WERI-Rb-1 (cell line): ENCODE measurements around the gene FGF18.
"Not testable (repeated sequence)": the region's sequence is repeated elsewhere in the genome, so short reads cannot be mapped to it uniquely, and the experiment has no call there.

Source experiments
- DNase-seq: peaks from one replicate; pipeline ENCODE4 v3.0.0-alpha.2; 2020
- H3K27ac ChIP-seq: fragments of 250-450 bp; sonication (Bioruptor Pico); 2 replicates; pipeline ENCODE4 v1.5.1; 2020; ENCODE audit warnings: mild to moderate bottlenecking, moderate library complexity
- H3K27me3 ChIP-seq: fragments of 250-450 bp; sonication (Bioruptor Pico); 2 replicates; pipeline ENCODE4 v1.5.1; 2021; ENCODE audit warnings: mild to moderate bottlenecking, low read depth, moderate library complexity; ENCODE audit not compliant: insufficient read depth, severe bottlenecking
- H3K36me3 ChIP-seq: fragments of 250-450 bp; sonication (Bioruptor Pico); 2 replicates; pipeline ENCODE4 v1.5.1; 2020; ENCODE audit warnings: mild to moderate bottlenecking, moderate library complexity
- H3K4me3 ChIP-seq: 2 replicates; pipeline ENCODE4 v1.5.1; 2011; ENCODE audit warnings: low read depth, mild to moderate bottlenecking, control low read depth, low read length
- H3K9me3 ChIP-seq: fragments of 250-450 bp; sonication (Bioruptor Pico); 2 replicates; pipeline ENCODE4 v1.5.1; 2021; ENCODE audit warnings: mild to moderate bottlenecking, moderate library complexity; ENCODE audit not compliant: severe bottlenecking
- TF ChIP-seq, protein P1 (sequence below): IDR thresholded peaks from 2 replicates; pipeline ENCODE4 v1.5.1; 2011; ENCODE audit warnings: low read depth, mild to moderate bottlenecking, control low read depth, inconsistent platforms, low read length

The FGF18 gene

DNA sequence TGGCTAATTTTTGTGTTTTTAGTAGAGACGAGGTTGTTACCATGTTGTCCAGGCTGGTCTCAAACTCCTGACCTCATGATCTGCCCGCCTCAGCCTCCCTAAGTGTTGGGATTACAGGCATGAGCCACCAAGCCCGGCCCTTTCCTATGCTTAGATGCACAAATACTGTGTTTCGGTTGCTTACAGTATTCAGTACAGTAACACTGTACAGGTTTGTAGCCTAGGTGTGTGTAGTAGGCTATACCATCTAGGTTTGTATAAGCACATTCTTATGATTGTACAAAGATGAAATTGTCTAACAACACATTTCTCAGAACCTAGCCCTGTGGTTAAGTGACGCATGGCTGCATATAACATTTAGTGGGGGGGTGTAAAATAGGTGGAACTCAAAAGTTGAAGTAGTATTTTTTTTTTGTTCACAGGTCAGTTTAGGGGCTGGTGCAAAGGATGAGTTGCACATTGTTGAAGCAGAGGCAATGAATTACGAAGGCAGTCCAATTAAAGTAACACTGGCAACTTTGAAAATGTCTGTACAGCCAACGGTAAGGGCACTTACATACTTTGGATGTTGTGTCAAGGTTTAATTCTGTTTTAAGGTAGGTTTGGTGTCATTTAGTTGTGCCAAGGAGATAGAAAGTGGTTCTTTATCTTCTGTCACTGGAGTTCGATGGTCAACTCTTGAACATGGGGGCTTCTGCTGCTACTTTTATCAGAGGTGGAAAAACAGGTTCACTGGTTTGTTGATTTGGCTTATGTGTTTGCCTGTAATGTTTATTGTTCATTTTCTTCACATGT lies 28.4 kb upstream of the FGF18 start:
- no peaks in the 10 kb centered on the region for H3K27me3 ChIP-seq
- H3K9me3 ChIP-seq = no peaks in the 10 kb centered on the region
- DNase-seq = no peak
- no peak overlapping the region for H3K27ac ChIP-seq
- TF ChIP-seq, protein P1, sequence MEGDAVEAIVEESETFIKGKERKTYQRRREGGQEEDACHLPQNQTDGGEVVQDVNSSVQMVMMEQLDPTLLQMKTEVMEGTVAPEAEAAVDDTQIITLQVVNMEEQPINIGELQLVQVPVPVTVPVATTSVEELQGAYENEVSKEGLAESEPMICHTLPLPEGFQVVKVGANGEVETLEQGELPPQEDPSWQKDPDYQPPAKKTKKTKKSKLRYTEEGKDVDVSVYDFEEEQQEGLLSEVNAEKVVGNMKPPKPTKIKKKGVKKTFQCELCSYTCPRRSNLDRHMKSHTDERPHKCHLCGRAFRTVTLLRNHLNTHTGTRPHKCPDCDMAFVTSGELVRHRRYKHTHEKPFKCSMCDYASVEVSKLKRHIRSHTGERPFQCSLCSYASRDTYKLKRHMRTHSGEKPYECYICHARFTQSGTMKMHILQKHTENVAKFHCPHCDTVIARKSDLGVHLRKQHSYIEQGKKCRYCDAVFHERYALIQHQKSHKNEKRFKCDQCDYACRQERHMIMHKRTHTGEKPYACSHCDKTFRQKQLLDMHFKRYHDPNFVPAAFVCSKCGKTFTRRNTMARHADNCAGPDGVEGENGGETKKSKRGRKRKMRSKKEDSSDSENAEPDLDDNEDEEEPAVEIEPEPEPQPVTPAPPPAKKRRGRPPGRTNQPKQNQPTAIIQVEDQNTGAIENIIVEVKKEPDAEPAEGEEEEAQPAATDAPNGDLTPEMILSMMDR = no peak
- peaks cover 76% of the 10 kb centered on the region for H3K36me3 ChIP-seq
- no peak overlapping the region for H3K4me3 ChIP-seq

DNA sequence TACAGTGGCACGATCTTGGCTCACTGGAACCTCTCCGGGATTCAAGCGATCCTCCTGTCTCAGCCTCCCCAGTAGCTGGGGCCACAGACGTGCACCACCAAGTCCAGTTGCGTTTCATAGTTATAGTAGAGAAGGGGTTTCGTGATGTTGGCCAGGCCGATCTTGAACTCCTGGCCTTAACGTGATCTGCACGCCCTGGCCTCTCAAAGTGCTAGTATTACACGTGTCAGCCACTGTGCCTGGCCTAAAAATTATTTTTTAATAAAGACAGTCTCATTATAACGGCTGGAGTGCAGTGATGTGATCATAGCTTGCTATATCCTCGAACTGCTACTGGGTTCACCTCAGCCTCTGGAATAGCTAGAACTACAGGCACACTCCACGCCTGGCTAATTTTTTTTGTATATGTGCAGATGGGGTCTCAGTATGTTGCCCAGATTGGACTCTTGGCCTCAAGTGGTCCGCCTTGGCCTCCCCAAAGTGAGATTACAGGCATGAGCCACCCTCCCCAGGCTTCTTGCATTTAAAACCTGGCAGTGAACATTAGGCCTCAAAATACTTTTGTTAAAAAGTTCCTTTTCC lies 27.4 kb upstream of the FGF18 start:
- Histone ChIP-seq H3K4me3 (no peak overlapping the region), H3K27me3 (no peaks in the 10 kb centered on the region), H3K27ac (no peak overlapping the region), H3K9me3 (no peaks in the 10 kb centered on the region), H3K36me3 (peaks cover 86% of the 10 kb centered on the region)
- DNase-seq = no peak
- TF ChIP-seq, protein P1 = no peak

DNA sequence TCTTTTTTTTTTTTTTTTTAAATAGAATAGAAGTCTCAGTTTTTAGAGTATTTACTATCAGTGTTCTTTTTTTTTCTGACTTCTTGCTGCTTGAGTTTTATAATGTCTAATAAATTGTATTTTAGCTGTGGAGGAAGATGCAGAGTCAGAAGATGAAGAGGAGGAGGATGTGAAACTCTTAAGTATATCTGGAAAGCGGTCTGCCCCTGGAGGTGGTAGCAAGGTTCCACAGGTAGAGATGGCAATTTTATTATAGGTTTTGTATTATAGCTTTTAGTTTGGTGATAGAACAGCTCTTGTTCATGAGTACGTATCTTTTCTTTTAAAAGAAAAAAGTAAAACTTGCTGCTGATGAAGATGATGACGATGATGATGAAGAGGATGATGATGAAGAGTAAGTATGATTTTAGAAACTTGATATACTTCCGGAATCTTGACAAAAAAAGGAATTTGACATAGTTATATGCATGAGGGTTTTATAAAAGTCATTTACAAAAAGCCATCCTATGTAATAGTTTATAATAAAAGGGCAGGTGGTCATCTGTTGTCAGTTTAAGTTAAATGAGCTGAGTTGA lies 26.8 kb upstream of the FGF18 start:
- Histone ChIP-seq H3K9me3 (no peaks in the 10 kb centered on the region), H3K36me3 (peaks cover 92% of the 10 kb centered on the region), H3K27ac (no peak overlapping the region), H3K27me3 (no peaks in the 10 kb centered on the region), H3K4me3 (no peak overlapping the region)
- DNase-seq = no peak
- TF ChIP-seq, protein P1 = no peak

DNA sequence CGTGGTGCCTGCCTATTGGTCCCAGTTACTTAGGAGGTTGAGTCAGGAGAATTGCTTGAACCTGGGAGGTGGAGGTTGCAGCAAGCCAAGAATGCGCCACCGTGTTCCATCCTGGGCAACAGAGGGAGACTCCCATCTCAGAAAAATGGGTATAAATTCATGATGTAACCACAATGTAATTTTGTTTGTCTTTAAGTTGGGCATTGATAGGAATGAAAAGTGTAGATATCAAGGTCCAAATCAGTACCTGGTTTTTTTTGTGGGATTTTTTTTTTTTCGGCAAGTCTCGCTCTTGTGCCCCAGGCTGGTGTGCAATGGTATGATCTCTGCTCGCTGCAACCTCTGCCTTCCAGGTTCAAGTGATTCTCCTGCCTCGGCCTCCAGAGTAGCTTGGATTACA lies 24.4 kb upstream of the FGF18 start:
- TF ChIP-seq, protein P1 = no peak
- no peak for DNase-seq
- H3K36me3 ChIP-seq = peaks cover 99% of the 10 kb centered on the region
- H3K4me3 ChIP-seq = no peak overlapping the region
- no peaks in the 10 kb centered on the region for H3K9me3 ChIP-seq
- no peaks in the 10 kb centered on the region for H3K27me3 ChIP-seq
- no peak overlapping the region for H3K27ac ChIP-seq

DNA sequence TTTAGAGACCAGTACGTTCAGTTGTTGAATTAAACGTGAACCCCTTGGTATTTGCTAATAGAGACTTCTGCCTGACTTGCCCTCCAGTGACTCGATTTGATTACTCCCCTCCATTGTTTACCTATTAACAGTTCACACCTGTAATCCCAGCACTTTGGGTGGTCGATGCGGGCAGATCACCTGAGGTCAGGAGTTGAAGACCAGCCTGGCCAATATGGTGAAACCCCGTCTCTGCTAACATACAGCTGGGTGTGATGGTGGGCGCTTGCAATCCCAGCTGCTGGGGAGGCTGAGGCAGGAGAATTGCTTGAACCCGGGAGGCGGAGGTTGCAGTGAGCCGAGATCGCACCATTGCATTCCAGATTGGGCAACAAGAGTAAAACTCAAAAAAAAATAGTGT lies 22.9 kb upstream of the FGF18 start:
- peaks cover 99% of the 10 kb centered on the region for H3K36me3 ChIP-seq
- H3K4me3 ChIP-seq, H3K9me3 ChIP-seq, H3K27me3 ChIP-seq, DNase-seq, H3K27ac ChIP-seq: not testable (repeated sequence)

DNA sequence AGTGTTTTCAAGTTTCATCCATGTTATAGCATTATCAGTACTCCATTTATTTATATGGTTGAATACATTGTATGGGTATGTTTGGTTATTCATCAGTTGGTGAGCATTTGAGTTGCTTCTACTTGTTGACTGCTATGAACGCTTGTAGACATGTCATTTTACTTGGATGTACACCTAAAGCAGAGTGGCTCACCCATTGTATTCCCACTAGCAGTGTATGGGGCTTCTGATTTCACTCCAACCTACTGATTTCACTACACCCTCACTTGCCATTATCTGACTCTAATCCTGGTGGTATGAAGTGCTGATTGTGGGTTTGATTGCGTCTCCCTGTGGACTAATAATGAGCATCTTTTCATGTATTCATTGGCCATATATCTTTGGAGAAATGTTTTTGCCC lies 22.3 kb upstream of the FGF18 start:
- no peak for DNase-seq
- Histone ChIP-seq H3K9me3 (no peaks in the 10 kb centered on the region), H3K27ac (no peak overlapping the region), H3K27me3 (no peaks in the 10 kb centered on the region), H3K4me3 (no peak overlapping the region), H3K36me3 (peaks cover 96% of the 10 kb centered on the region)
- TF ChIP-seq, protein P1 = no peak
